ENCODE data around the gene TRIM22. TPM values are rescaled to one million over a fixed set of nuclear protein-coding genes. Genes with fewer than 3 reads are reported as not detected.
A peak's percentile ranks its signal among the peaks of the same experiment; 100 is the strongest.
"Not testable (repeated sequence)": the region's sequence is repeated elsewhere in the genome, so short reads cannot be mapped to it uniquely, and the experiment has no call there.

Gene TRIM22
- total RNA-seq, 1 experiment from 2014 or later, result not detected

DNA sequence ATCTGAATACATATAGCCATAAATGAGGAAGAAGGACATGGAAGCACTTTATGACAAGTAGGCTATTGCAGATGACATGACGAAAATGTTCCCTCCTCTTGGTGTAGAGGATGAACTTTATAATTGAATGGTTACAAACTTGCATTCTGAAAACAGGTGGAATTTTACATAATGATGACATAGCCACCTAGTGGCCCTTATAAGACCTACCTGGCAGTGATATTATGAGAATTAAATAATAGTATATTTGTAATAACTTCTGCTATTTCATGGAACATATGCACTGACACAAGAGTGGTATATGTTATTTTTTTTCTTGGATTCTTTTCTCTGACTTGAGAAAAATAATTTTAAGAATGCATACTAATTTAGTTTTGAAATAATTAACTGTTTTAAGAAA is 22.9 kb downstream of the TRIM22 start:
- no peaks in the 10 kb centered on the region for H3K9me3 Mint-ChIP-seq (ENCODE audit: unreplicated experiment)
- Histone ChIP-seq H3K9me3 (no peaks in the 10 kb centered on the region), H3K4me3 (ENCODE audit: low read depth, low read length) (no peak overlapping the region), H3K36me3 (ENCODE audit: control insufficient read depth, insufficient read depth, low read length) (no peaks in the 10 kb centered on the region), H3K27me3 (replicated peaks; ENCODE audit: control insufficient read depth, insufficient read depth, low read length) (no peaks in the 10 kb centered on the region), H3K4me1 (no peaks in the 10 kb centered on the region)
- no peaks in the 10 kb centered on the region for H3K36me3 Mint-ChIP-seq (ENCODE audit: insufficient read depth, unreplicated experiment)
- TF ChIP-seq CTCF (IDR thresholded peaks at IDR 0.05; ENCODE audit: insufficient read depth in 1 of 2, low read depth in 1 of 2, low read length in 1 of 2, severe bottlenecking in 1 of 2, unreplicated experiment in 1 of 2), result peak; percentile 38 to 57
- no peaks in the 10 kb centered on the region for H3K4me1 Mint-ChIP-seq (ENCODE audit: low read depth, unreplicated experiment)
- intact Hi-C loops (cut with micrococcal nuclease; ENCODE audit: unreplicated experiment), result loop anchor here (1.0 to 2.0 kb wide), 2 partner anchors 112 to 236 kb away; no protein-coding TSS in a partner anchor
- ChIA-PET POLR2A (no interaction called here), CTCF (no interaction called here)
- BruUV-seq (replicated peaks), result no TSS peak
- H3K27ac Mint-ChIP-seq (ENCODE audit: unreplicated experiment), result no peak overlapping the region
- peaks cover 6% of the 10 kb centered on the region for H3K27me3 Mint-ChIP-seq (ENCODE audit: insufficient read depth, unreplicated experiment)
- no peak for DNase-seq
- no peak overlapping the region for H3K4me3 Mint-ChIP-seq (ENCODE audit: unreplicated experiment)

DNA sequence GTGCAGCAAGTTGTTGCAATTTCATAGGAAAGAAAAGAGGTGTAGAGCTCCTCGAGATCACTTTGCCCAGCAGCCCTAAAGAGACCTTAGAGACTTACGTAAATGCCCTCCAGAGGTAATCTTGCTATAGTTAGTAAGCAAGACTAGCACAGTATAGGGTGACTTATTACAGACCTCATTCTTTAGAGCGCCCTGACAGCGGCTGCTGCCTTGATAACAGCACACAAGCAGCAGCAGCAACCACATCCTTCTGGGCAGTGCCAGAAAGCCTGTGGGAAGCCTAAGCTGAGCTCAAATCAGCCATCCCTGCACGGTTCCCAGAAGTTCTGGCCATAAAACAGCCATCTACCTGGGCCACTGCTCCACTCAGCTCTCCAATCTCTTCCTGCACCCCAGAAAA is 24.1 kb downstream of the TRIM22 start:
- Mint-ChIP-seq H3K4me1 (ENCODE audit: low read depth, unreplicated experiment) (no peaks in the 10 kb centered on the region), H3K36me3 (ENCODE audit: insufficient read depth, unreplicated experiment) (no peaks in the 10 kb centered on the region), H3K9me3 (ENCODE audit: unreplicated experiment) (no peaks in the 10 kb centered on the region), H3K27ac (ENCODE audit: unreplicated experiment) (no peak overlapping the region), H3K4me3 (ENCODE audit: unreplicated experiment) (no peak overlapping the region), H3K27me3 (ENCODE audit: insufficient read depth, unreplicated experiment) (peaks cover 4% of the 10 kb centered on the region)
- Histone ChIP-seq H3K4me1 (no peaks in the 10 kb centered on the region), H3K4me3 (ENCODE audit: low read depth, low read length) (no peak overlapping the region), H3K9me3 (no peaks in the 10 kb centered on the region), H3K27me3 (replicated peaks; ENCODE audit: control insufficient read depth, insufficient read depth, low read length) (no peaks in the 10 kb centered on the region), H3K36me3 (ENCODE audit: control insufficient read depth, insufficient read depth, low read length) (no peaks in the 10 kb centered on the region)
- no TSS peak for BruUV-seq (replicated peaks)
- ChIA-PET POLR2A (no interaction called here), CTCF (interaction anchor here (0.7 kb wide), 1 partner anchor 137 kb away, joined by 6 read pairs; no protein-coding TSS in a partner anchor)
- intact Hi-C loops (cut with micrococcal nuclease; ENCODE audit: unreplicated experiment), result loop anchor here (2.0 kb wide), 1 partner anchor 237 kb away; no protein-coding TSS in a partner anchor
- DNase-seq, result no peak
- no peak for TF ChIP-seq CTCF (IDR thresholded peaks at IDR 0.05; ENCODE audit: insufficient read depth in 1 of 2, low read depth in 1 of 2, low read length in 1 of 2, severe bottlenecking in 1 of 2, unreplicated experiment in 1 of 2)

- H3K9me3 Mint-ChIP-seq (ENCODE audit: unreplicated experiment); H3K4me3 Mint-ChIP-seq (ENCODE audit: unreplicated experiment); H3K9me3 ChIP-seq; DNase-seq; H3K27me3 Mint-ChIP-seq (ENCODE audit: insufficient read depth, unreplicated experiment); CTCF ChIA-PET; POLR2A ChIA-PET; BruUV-seq (replicated peaks); H3K36me3 Mint-ChIP-seq (ENCODE audit: insufficient read depth, unreplicated experiment); H3K36me3 ChIP-seq (ENCODE audit: control insufficient read depth, insufficient read depth, low read length); intact Hi-C loops (cut with micrococcal nuclease; ENCODE audit: unreplicated experiment); H3K27ac Mint-ChIP-seq (ENCODE audit: unreplicated experiment); H3K27me3 ChIP-seq (replicated peaks; ENCODE audit: control insufficient read depth, insufficient read depth, low read length); H3K4me3 ChIP-seq (ENCODE audit: low read depth, low read length); H3K4me1 ChIP-seq; H3K4me1 Mint-ChIP-seq (ENCODE audit: low read depth, unreplicated experiment): not testable (repeated sequence)
These were observed 26.9 kb downstream of the TRIM22 start for GRCh38 chr11:5716518-5716917.
